GM19043 (cell line): ENCODE data around the gene MYO18B.

Experiments
- ATAC-seq: cut with Tn5 transposase; IDR thresholded peaks from one replicate; pipeline ENCODE4 v1.9.1; 2021; ENCODE audit warnings: low read depth; ENCODE audit not compliant: unreplicated experiment

MYO18B gene

GRCh38 chr22:25766418-25766817, 24.4 kb downstream of the MYO18B start:
- no peak for ATAC-seq

- no peak for ATAC-seq
Measured at GRCh38 chr22:25770333-25770732, 28.3 kb downstream of the MYO18B start.

DNA sequence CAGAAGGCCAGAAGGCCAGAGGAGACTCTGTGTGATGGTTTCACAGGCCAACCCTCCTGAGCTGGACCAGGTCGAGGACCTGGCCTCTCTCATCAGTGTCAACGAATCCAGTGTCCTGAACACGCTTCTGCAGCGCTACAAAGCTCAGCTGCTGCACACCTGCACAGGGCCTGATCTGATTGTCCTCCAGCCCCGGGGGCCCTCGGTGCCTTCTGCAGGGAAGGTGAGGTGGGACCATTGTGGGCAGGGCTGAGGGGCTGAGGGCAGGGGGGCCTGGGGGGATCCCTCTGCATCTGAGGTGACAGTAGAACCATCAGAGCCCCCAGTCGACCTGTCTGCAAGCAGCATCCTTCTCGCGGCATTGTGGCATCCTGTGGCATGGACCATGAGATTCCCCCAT, 30.3 kb downstream of the MYO18B start:
- no peak for ATAC-seq

DNA sequence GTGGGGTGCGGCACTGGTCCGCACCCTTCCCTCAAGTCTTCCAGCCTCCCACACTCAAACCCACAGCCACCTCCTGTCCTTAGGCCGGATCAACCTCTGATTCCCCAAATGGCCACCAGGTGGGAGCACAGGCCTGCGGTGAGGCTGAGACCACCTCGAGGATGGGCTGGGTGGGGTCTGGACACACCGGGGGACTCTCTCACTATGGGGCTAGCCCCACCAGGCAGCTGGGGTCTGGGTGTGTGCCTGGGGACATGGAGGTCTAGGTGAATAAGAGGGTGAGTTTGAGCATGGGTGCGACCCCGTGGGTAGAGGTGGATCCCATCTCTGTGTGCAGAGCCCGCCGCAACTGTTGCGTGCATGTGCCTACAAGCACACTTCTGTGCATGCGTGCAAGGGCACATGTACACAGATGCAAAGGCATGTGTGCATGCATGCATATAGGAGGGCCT, 32.6 kb downstream of the MYO18B start:
- no peak for ATAC-seq

GRCh38 chr22:25775531-25775930, 33.5 kb downstream of the MYO18B start:
- ATAC-seq = no peak

- no peak for ATAC-seq
Measured at GRCh38 chr22:25777411-25777810, 35.4 kb downstream of the MYO18B start.

DNA sequence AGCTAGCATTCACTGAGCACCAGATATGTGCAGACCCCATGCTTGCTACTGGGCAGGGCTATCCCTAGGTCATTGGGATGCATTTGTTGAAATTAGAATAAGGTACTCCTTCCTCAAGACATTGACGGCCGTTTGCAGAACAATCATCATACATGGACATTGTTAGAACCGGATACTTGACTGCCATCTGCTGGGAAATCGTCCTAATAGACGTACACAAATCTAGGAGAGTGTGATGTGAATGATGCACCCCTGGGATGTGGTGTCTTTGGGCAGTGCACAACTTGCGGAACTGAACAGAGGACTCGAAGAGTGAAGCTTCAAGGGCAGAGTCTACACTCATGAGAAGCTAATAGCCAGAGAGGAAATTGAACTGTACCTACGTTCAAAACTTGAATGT, 35.9 kb downstream of the MYO18B start:
- no peak for ATAC-seq

DNA sequence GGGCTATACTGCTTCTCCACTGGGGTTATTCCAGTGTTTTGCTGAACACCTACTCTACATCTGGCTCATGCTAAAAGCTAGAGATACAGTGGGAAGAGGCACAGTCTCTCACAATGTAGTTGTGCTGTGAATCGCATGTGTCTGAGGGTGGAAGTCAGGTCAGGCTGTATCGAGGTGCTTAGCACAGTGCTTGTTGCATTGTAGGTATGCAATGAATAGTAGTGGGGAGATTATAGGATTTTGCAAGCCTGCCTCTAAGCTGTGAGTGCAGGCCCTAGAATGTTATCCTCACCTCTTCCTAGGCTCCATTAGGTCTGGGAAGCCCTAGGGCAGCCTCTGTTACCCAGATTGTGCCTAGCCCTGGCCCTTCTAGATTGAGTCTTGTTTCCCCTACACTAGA, 37.4 kb downstream of the MYO18B start:
- no peak for ATAC-seq

DNA sequence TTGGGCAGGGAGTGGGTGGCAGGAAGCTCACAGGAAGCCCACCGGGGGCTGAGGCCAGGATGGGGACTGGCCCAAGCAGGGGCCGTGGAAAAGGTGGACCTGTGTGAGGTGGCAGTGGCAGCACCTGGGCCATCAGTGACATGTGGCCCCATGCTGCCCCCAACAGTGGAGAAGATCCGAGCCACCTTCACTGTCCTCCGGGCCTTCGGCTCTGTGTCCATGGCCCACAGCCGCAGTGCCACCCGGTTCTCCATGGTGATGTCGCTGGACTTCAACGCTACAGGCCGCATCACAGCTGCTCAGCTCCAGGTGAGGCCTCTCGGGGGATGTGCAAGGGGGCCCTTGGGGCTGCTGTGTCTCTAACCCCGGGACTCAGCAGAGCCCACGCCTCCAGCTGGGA, 37.9 kb downstream of the MYO18B start:
- ATAC-seq = no peak

GRCh38 chr22:25780673-25781072, 38.7 kb downstream of the MYO18B start:
- ATAC-seq = no peak

DNA sequence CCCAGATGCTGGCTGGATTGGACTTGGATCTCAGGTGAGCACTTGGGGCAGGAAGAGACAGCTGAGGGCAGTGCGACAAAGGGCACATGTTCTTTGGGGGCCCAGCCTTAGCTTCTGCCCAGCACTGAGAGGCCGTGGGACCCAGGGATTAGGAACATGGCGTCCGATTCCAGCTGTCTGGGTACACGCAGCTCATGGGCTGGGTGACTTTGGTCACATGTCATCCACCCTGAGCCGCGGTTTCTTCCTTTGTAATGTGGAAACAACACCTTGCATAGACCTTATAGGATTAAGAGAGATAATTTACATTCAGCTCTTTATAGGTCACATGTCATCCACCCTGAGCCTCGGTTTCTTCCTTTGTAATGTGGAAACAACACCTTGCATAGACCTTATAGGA, 39.8 kb downstream of the MYO18B start:
- no peak for ATAC-seq

DNA sequence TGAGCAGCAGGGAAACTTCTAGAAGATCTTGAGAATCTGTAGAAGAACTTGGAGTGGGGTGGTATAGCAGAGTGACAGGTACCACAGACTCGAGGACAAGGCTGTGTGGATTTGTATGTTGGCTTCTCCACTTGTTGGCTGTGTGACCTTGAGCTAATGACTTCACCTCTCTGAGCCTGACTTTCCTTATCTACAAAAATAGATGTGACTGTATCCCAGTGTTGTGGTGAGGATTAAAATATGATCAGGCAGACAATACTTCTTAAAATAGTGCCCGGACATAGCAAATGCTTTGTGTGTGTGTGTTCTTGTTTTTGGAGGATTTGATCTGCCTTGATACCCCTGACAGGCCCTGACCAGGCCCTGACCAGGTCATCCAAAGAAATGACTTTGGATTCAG, 40.8 kb downstream of the MYO18B start:
- no peak for ATAC-seq

DNA sequence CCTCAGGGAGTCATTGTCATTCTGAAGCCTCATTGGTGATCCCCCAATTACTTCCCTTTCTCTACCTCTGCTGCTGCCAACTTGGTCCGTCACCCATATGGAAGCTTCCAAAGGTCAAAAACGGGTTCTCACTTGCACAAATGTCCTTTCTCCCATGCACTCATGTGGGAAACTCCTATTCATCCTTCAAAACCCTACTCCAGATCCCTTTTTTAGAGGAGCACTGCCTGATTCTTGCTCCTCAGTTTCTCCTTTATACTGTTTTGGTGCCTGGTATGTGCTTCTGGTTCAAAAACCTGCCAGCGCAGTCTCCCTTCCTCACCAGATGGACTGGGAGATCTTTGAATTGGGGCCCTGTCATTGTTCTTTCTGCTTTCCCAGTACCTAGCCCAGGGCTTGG, 41.9 kb downstream of the MYO18B start:
- ATAC-seq = no peak

DNA sequence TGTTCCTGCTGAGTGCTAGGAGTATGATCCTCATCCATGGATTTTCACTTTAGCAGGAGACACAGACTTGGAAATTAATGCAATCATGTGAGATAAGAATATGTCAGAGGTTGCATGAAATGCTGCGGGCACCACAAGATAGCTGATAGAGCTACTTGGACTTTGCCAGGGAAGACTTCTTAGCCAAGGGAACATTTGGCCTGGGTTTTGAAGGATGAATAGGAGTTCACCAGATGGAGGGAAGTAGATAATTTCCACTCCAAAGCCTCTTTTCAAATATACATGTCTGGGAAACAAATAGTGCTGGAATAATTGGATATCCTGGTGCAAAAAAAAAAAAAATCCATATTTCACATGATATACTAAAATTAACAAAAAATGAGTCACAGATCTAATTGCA, 44.2 kb downstream of the MYO18B start:
- ATAC-seq = no peak

DNA sequence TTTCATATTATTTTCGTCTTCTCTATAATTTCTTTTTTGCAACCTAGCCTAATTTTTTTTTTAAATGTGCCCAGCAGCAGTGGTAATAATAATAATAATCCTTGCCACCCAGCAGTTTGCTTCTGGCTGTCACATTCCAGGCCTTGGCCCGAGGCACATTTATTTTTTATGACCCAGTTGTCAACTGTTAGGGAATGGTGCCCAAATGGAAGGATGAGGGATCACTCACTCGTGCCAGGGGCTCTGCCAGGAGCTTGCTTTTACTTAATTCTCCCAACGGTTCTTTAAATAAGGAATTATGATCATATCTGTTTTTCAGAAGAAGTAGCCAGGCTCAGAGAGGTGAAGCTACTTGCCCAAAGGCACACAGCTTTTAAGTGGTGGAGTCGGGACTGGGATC, 49.6 kb downstream of the MYO18B start:
- no peak for ATAC-seq

DNA sequence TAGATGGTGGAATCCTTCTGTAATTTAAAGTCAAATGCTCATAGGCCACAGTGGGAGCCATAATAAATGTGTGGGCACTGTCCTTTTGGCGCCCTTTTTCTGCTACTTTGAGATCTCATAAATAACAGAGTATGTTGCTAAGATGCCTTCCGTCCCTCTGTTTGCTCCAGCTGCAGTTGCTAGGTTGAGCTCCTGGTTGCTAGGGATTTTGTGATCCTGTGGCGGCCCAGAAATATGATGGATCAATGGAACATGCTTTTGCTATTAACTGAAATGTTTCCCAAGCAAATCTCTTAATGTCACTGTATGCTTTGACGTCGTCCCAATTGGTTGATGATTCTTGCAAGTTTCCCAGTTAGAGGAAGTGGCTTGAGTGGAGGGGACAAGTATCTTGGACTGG, 53.5 kb downstream of the MYO18B start:
- ATAC-seq = no peak

DNA sequence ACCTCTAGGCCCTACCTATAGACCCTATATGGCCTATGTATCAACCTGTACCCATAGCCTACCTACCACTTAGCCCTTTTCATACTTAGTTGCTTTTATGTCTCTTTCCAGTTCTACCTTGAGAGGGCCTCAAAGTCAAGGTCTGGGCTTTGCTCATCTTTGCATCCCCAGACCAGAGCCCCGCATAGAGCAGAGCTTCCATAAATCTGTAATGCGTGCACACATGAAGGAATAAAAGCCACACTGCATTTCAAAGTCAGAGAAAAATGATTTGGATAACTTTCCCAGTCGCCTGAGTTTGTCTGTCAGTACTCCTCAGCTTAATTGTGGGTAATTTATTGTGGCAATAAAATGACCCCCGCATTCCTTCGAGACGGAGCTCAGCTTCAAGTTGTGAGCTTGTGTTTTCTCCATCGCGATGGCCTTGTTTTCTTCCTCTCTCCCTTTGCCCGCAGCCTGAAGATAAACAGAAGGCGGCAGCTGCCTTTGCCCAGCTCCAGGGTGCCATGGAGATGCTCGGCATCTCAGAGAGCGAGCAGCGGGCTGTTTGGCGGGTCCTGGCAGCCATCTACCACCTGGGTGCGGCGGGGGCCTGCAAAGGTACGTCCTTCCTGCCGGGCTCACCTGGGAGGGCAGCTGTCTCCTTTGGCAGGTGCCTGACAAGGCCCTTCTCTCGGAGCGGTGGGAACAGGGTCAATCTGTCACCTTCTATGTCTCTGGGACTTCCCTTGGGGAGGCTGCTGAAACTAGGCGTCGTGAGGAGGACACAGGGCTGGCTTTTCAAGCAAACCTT, 55.7 kb downstream of the MYO18B start:
- ATAC-seq = no peak

- ATAC-seq = no peak
Measured at GRCh38 chr22:25800766-25801165, 58.8 kb downstream of the MYO18B start.

DNA sequence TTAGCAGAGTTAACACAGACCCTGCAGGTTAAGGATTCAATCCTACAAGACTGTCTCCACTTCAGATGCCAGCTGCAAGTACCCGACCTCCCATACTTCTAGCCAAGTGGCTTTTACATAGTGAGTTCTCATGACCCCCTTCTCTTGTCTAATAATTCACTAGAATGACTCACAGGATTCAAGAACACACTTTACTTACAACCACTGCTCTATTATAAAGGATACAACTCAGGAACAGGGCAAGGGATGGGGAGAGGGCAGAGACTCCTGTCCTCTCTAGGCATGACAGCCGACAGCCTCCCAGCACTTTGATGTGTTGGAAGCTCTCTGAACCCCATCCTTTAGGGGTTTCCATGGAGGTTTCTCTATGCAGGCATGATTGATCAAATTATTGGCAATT, 60.0 kb downstream of the MYO18B start:
- no peak for ATAC-seq

DNA sequence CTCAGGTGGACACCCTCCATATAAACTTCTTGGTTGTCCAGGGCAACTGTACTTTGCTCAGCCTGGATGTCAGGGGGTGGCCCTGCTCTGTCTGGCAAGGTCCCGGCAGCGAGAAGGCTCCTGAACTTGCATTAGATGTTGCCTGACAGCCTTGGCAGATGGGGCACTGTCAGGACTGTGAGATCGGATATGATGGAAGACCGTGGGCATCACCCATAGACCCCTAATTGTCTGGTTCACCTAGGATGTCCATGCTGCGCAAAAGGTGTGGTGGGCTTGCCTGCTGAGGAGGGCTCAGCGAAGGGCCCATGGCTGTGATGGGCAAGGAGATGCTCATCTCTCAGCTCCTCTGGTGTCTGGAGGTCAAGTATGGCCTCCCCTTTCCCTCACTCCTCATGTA, 62.7 kb downstream of the MYO18B start:
- ATAC-seq = no peak

DNA sequence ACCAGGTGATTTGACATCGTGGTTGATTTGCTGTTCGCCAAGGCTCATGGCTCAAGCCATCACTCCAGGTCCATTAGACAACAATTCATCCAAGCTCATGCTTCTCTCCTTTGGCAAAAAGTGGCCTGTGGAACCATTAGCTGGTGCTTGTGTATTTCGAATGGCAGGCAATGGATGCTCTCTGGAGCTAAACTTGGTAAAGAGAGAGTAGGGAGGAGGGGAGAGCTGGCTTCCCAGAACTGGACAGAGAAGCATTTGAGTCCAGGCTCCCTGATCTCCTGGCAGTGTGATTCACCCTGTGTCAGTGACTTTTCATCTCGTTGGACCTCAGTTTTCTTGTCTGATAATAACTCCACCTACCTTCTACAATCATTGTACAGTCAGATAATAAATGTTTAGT, 64.6 kb downstream of the MYO18B start:
- ATAC-seq = no peak

- no peak for ATAC-seq
Measured at GRCh38 chr22:25814685-25815084, 72.7 kb downstream of the MYO18B start.

GRCh38 chr22:25815561-25815960, 73.6 kb downstream of the MYO18B start:
- ATAC-seq = no peak
